Body of pancreas (tissue), 4 donors: ENCODE data around the gene ADGRF4.

Source experiments
- CTCF ChIP-seq, 7 experiments: fragments of 450-650 bp in 4 of 7; fragments of 200-600 bp in 3 of 7; sonication (generic) in 3 of 7; IDR thresholded peaks; one replicate each; pipeline ENCODE4 v1.5.1; 2016 to 2019; ENCODE audit warnings: antibody characterized with exemption in 7 of 7
- POLR2A ChIP-seq, 3 donors: fragments of 450-650 bp; IDR thresholded peaks; one replicate each; pipeline ENCODE4 v1.6.1; 2016; ENCODE audit warnings: antibody characterized with exemption in 3 of 3, mild to moderate bottlenecking in 2 of 3

GRCh38 chr6:47690791-47691190 lies 7.6 kb upstream of the ADGRF4 start:
- TF ChIP-seq CTCF (IDR thresholded peaks at IDR 0.05) (no peak), POLR2A (IDR thresholded peaks at IDR 0.05) (no peak)
